Keratinocyte (primary cell): ENCODE data around the gene SUPT16H. TPM values are rescaled to one million over a fixed set of nuclear protein-coding genes. Genes with fewer than 3 reads are reported as not detected.

Experiments used
- DNase-seq: peaks from one replicate; pipeline ENCODE4 v3.0.0-alpha.2; 2011; ENCODE audit warnings: low read depth, missing footprints, low spot score
- FAIRE-seq: peaks from 2 replicates; lab custom pipeline; 2011; peaks lifted over from hg19 to GRCh38; lab: Jason Lieb, UNC
- H2AFZ ChIP-seq: 2 replicates; pipeline ENCODE4 v1.6.0; 2012; ENCODE audit warnings: low read length, control low read depth, inconsistent platforms; ENCODE audit not compliant: control insufficient read depth
- H3K27ac ChIP-seq: 2 replicates; pipeline ENCODE4 v1.5.1; 2011; ENCODE audit warnings: low read length; ENCODE audit not compliant: control insufficient read depth, insufficient read depth
- H3K27me3 ChIP-seq: 3 replicates; pipeline ENCODE4 v1.6.0; 2011; ENCODE audit warnings: low read length; ENCODE audit not compliant: control insufficient read depth, insufficient read depth; ENCODE audit errors: extremely low read depth
- H3K36me3 ChIP-seq, 2 experiments: 2 replicates in 1 of 2; 3 replicates in 1 of 2; pipeline ENCODE4 v1.5.1; 2011; ENCODE audit warnings: low read length in 2 of 2, mild to moderate bottlenecking in 1 of 2; ENCODE audit not compliant: control insufficient read depth in 2 of 2, insufficient read depth in 2 of 2; ENCODE audit errors: extremely low read depth in 1 of 2
- H3K4me1 ChIP-seq: 3 replicates; pipeline ENCODE4 v1.5.1; 2011; ENCODE audit warnings: low read length; ENCODE audit not compliant: control insufficient read depth, insufficient read depth; ENCODE audit errors: extremely low read depth
- H3K4me2 ChIP-seq: 3 replicates; pipeline ENCODE4 v1.6.0; 2011; ENCODE audit warnings: low read depth, low read length; ENCODE audit not compliant: control insufficient read depth, insufficient read depth; ENCODE audit errors: extremely low read depth
- H3K4me3 ChIP-seq, 3 experiments: fragments of 200-600 bp in 1 of 3; sonication (generic) in 1 of 3; 2 replicates in 2 of 3; 3 replicates in 1 of 3; pipeline ENCODE4 v1.5.1; 2011 to 2016; ENCODE audit warnings: low read length in 3 of 3, mild to moderate bottlenecking in 3 of 3, control low read depth in 2 of 3, inconsistent platforms in 1 of 3, low read depth in 1 of 3, mixed read lengths in 1 of 3, mixed run types in 1 of 3, moderate library complexity in 1 of 3; ENCODE audit not compliant: control insufficient read depth in 2 of 3, insufficient read depth in 2 of 3; ENCODE audit errors: extremely low read depth in 1 of 3
- H3K79me2 ChIP-seq: 2 replicates; pipeline ENCODE4 v1.6.0; 2012; ENCODE audit warnings: low read length; ENCODE audit not compliant: control insufficient read depth, insufficient read depth
- H3K9ac ChIP-seq: 3 replicates; pipeline ENCODE4 v1.6.0; 2011; ENCODE audit warnings: low read length; ENCODE audit not compliant: control insufficient read depth, insufficient read depth; ENCODE audit errors: extremely low read depth
- H3K9me1 ChIP-seq: 3 replicates; pipeline ENCODE4 v1.6.0; 2011; ENCODE audit warnings: low read length; ENCODE audit not compliant: control insufficient read depth, insufficient read depth; ENCODE audit errors: extremely low read depth
- H3K9me3 ChIP-seq: 2 replicates; pipeline ENCODE4 v1.5.1; 2012; ENCODE audit warnings: low read depth, low read length; ENCODE audit not compliant: control insufficient read depth
- H4K20me1 ChIP-seq: 3 replicates; pipeline ENCODE4 v1.6.0; 2011; ENCODE audit warnings: low read length; ENCODE audit not compliant: control insufficient read depth, insufficient read depth; ENCODE audit errors: extremely low read depth
- CTCF ChIP-seq, 3 experiments: IDR thresholded peaks in 1 of 3; conservative IDR thresholded peaks in 1 of 3; optimal IDR thresholded peaks in 1 of 3; 2 replicates in 2 of 3; 3 replicates in 1 of 3; pipeline versions ENCODE3 to v1.5.1; 2011; ENCODE audit warnings: low read length in 3 of 3, mild to moderate bottlenecking in 3 of 3, moderate library complexity in 2 of 3, control low read depth in 1 of 3, inconsistent platforms in 1 of 3; ENCODE audit not compliant: insufficient read depth in 2 of 3; ENCODE audit errors: extremely low read depth in 1 of 3
- EZH2 ChIP-seq: IDR thresholded peaks from one replicate; pipeline ENCODE4 v1.6.1; 2012; ENCODE audit warnings: inconsistent platforms, mild to moderate bottlenecking, low read length, moderate library complexity
- dilution Hi-C: fragments of 300-500 bp; cut with MboI; formaldehyde crosslinking; loops from one replicate; pipeline ENCODE4 v1.7.0; 2020; ENCODE audit warnings: low sequenced_read_pairs; ENCODE audit not compliant: extremely low pct_ligation_motif_present
- polyA plus RNA-seq, 5 experiments: library from polyadenylated mRNA; depleted of rRNA in 3 of 5; stranded (reverse) in 3 of 5; stranded (forward) in 1 of 5; unstranded in 1 of 5; fragments of >200 nt; gene quantifications; 1 replicate in 1 of 5; 2 replicates in 3 of 5; 3 replicates in 1 of 5; pipeline versions ENCODE4 v1.2.1 to v1.2.3, GENCODE V29; 2011 to 2012; ENCODE audit warnings: missing spikeins in 2 of 5, low read depth in 1 of 5, low replicate concordance in 1 of 5

Gene SUPT16H
- polyA plus RNA-seq, 1 donor (not counting 4 experiments of a cell fraction or from before 2014, with no cell fraction given) = 79.4 TPM

DNA sequence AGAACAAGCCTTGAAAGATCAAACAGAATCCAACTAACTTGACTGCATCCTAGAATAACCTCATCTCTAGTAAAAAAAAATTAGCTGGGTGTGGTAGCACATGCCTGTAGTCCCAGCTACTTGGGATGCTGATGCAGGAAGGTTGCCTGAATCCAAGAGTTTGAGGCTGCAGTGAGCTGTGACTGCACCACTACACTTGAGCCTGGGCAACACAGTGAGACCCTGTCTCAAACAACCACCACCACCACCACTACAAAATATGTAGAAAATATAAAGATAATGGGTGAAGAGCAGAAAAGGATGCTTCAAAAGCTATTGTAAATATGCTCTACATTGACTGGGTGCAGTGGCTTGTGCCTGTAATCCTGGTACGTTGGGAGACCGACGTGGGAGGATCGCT lies 27.3 kb downstream of the SUPT16H start:
- Histone ChIP-seq H3K4me2 (no peak overlapping the region), H3K27ac (no peak overlapping the region), H3K79me2 (no peaks in the 10 kb centered on the region), H3K36me3 (peaks cover 34 to 43% of the 10 kb centered on the region in 2 experiments), H3K4me3 (no peak overlapping the region), H3K9me3 (no peaks in the 10 kb centered on the region), H2AFZ (no peak overlapping the region), H4K20me1 (no peaks in the 10 kb centered on the region), H3K27me3 (no peaks in the 10 kb centered on the region), H3K4me1 (no peaks in the 10 kb centered on the region), H3K9ac (no peak overlapping the region), H3K9me1 (no peaks in the 10 kb centered on the region)
- dilution Hi-C loops = no loop called here
- no peak for FAIRE-seq
- no peak for TF ChIP-seq CTCF (optimal IDR thresholded peaks at IDR 0.05 in 1 of 3, IDR thresholded peaks at IDR 0.05 in 1 of 3, conservative IDR thresholded peaks at IDR 0.05 in 1 of 3; ENCODE audit: extremely low read depth in 1 of 3, insufficient read depth in 2 of 3, low read length in 3 of 3)
- TF ChIP-seq EZH2 = no peak
- DNase-seq = no peak

DNA sequence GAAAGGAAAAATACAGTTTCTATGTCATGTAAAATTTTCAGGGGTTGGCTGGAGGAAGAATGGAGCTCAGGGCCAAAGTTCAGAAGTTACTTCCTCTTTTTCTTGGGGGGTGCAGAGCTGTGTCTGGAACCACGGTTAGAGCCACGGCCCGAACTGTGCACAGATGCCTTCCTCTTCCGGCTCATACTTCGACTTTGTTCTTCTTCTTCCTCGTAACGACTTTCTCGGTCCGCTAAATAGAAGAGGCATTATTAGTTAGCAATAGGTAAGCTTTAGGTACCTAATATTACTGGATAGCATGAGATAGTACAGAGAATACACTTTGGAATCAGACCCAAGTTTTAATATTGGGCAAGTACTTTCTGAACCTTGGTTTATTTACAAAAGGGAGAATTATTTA lies 31.2 kb downstream of the SUPT16H start:
- dilution Hi-C loops = no loop called here
- FAIRE-seq (no peak), DNase-seq (no peak)
- Histone ChIP-seq H3K4me2 (no peak overlapping the region), H3K9me1 (no peaks in the 10 kb centered on the region), H3K4me3 (no peak overlapping the region), H3K9ac (no peak overlapping the region), H3K27me3 (no peaks in the 10 kb centered on the region), H4K20me1 (no peaks in the 10 kb centered on the region), H3K27ac (no peak overlapping the region), H3K4me1 (no peaks in the 10 kb centered on the region), H3K79me2 (no peaks in the 10 kb centered on the region), H3K9me3 (no peaks in the 10 kb centered on the region), H3K36me3 (peaks cover 22 to 27% of the 10 kb centered on the region in 2 experiments), H2AFZ (no peak overlapping the region)
- TF ChIP-seq EZH2 (no peak), CTCF (optimal IDR thresholded peaks at IDR 0.05 in 1 of 3, IDR thresholded peaks at IDR 0.05 in 1 of 3, conservative IDR thresholded peaks at IDR 0.05 in 1 of 3; ENCODE audit: extremely low read depth in 1 of 3, insufficient read depth in 2 of 3, low read length in 3 of 3) (no peak)
